ENCODE measurements around the gene TMEM144.

The TMEM144 gene

DNA sequence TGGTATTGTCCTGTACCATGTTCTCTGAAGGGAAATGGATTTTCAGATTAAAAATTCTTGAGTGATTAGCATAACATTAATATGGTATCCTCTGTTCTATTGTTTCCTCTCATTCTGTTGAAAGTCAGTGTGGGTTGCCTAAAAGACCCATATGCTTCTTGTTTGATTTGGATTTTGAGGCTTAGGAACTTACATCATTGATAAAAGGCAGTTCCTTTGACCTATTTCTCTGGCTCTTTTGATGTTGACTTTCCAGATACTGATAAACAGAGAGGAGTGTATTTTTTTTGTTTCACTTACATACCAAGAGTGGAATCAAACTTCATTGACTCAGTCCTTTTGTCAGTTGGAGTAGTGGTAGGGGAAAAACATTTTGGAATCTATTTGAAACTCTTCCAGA lies 32.8 kb downstream of the TMEM144 start:
- TF ChIP-seq ZFX (IDR thresholded peaks at IDR 0.05): no peak
- TF ChIP-seq CTCF (conservative IDR thresholded peaks at IDR 0.05): no peak
- H3K27ac ChIP-seq: no peak overlapping the region

- TF ChIP-seq CTCF (conservative IDR thresholded peaks at IDR 0.05) (no peak), ZFX (IDR thresholded peaks at IDR 0.05) (no peak)
- H3K27ac ChIP-seq: no peak overlapping the region
These were observed 40.0 kb downstream of the TMEM144 start for GRCh38 chr4:158250321-158250720.

- TF ChIP-seq ZFX (IDR thresholded peaks at IDR 0.05) (no peak), CTCF (conservative IDR thresholded peaks at IDR 0.05) (peak; percentile 77)
- no peak overlapping the region for H3K27ac ChIP-seq
These were observed 43.2 kb downstream of the TMEM144 start for GRCh38 chr4:158253350-158253980.

DNA sequence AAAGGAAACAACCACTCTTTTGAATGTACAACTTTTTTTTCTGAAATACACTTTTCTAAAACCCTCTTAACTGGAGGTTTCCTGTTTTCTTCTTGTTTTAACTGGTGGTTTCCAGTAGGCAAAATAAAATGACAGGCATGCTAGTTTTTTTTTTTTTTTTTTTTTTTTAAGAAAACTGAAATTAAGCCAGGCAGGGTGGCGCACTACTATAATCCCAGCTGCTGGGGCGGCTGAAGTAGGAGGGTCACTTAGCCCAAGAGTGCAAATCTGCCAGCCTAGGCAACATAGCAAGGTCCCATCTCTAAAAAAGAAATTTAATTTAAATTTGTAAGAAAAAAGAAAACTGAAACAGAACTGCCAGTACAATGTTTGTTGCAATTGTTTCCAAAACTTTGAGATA lies 44.0 kb downstream of the TMEM144 start:
- no peak overlapping the region for H3K27ac ChIP-seq
- TF ChIP-seq ZFX (IDR thresholded peaks at IDR 0.05) (no peak), CTCF (conservative IDR thresholded peaks at IDR 0.05) (no peak)

GRCh38 chr4:158255727-158256324 lies 45.5 kb downstream of the TMEM144 start:
- H3K27ac ChIP-seq: no peak overlapping the region
- TF ChIP-seq ZFX (IDR thresholded peaks at IDR 0.05) (no peak), CTCF (conservative IDR thresholded peaks at IDR 0.05) (peak; percentile 77)

DNA sequence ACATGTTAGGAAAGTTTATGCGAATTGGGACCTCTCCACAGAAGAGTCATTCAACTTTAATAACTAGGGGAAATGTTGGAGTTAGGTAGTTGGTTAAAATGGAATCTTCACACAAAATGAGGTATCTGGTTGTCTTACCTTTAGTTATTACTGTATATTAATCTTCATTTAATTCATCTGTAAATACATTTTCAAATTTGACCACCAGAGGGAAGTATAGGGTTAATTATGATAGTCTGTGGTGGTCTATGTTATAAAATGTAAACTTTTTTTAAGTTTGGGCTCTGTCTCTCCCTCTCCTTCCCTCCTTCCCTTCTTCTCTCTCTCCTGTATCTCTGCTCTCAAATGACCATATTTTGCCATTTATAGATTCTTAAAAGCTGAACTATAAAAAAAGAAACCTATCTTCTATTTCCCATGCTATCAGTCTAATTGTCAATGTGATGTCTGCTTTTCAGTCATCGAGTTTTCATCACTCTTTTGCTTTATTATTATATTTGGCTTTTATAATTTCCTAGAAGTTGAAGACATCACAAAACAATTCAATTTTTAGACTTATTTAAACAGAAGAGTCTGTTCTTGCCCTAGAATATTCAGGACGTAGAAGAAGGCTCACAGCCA lies 49.8 kb downstream of the TMEM144 start:
- peak; percentile 46 for TF ChIP-seq CTCF (conservative IDR thresholded peaks at IDR 0.05)
- TF ChIP-seq ZFX (IDR thresholded peaks at IDR 0.05): no peak
- H3K27ac ChIP-seq: no peak overlapping the region

- TF ChIP-seq ZFX (IDR thresholded peaks at IDR 0.05): no peak
- no peak overlapping the region for H3K27ac ChIP-seq
These were observed 51.2 kb downstream of the TMEM144 start for GRCh38 chr4:158261480-158261879.
